BLaER1 treated with 17β-estradiol and CSF1 and Interleukin-3, amounts not matched to agents 10 nM and 100 nM (cell line): Measurements from ENCODE around the gene DHRS3.

Source experiments
- H3K27ac ChIP-seq, 11 experiments: shearing (Covaris generic); formaldehyde crosslinking; 2 replicates each; pipeline ENCODE4 v1.8.1; 2022
- H3K27me3 ChIP-seq, 11 experiments: shearing (Covaris generic); formaldehyde crosslinking; 2 replicates each; pipeline ENCODE4 v1.8.1; 2022
- H3K36me3 ChIP-seq, 11 experiments: shearing (Covaris generic); formaldehyde crosslinking; 2 replicates each; pipeline ENCODE4 v1.8.1; 2022
- H3K4me1 ChIP-seq, 10 experiments: shearing (Covaris generic); formaldehyde crosslinking; 2 replicates each; pipeline ENCODE4 v1.8.1; 2022
- H3K4me2 ChIP-seq, 11 experiments: shearing (Covaris generic); formaldehyde crosslinking; 2 replicates each; pipeline ENCODE4 v1.8.1; 2022
- H3K4me3 ChIP-seq, 10 experiments: shearing (Covaris generic); formaldehyde crosslinking; 2 replicates each; pipeline ENCODE4 v1.8.1; 2022
- H3K9ac ChIP-seq, 11 experiments: shearing (Covaris generic); formaldehyde crosslinking; 2 replicates each; pipeline ENCODE4 v1.8.1; 2022
- H3K9me3 ChIP-seq, 11 experiments: shearing (Covaris generic); formaldehyde crosslinking; replicated peaks in 1 of 11; 2 replicates each; pipeline ENCODE4 v1.8.1; 2022
- H4K20me1 ChIP-seq, 11 experiments: shearing (Covaris generic); formaldehyde crosslinking; 2 replicates each; pipeline ENCODE4 v1.8.1; 2022
- Cebpa-rat ChIP-seq, 11 experiments: shearing (Covaris generic); IDR thresholded peaks; 2 replicates each; pipeline ENCODE4 v1.8.1; 2022

DHRS3 gene

GRCh38 chr1:12585951-12586942, 31.8 kb downstream of the DHRS3 start:
- no peaks in the 10 kb centered on the region for H4K20me1 ChIP-seq
- H3K36me3 ChIP-seq: no peaks in the 10 kb centered on the region

GRCh38 chr1:12585536-12585935, 32.5 kb downstream of the DHRS3 start:
- Histone ChIP-seq H3K9me3 (no peaks in the 10 kb centered on the region), H4K20me1 (no peaks in the 10 kb centered on the region), H3K4me1 (peaks cover 0 to 11% (median 0%) of the 10 kb centered on the region in 10 experiments; a peak in 4 of 20 replicates), H3K27me3 (no peaks in the 10 kb centered on the region), H3K4me3 (no peak overlapping the region), H3K36me3 (no peaks in the 10 kb centered on the region), H3K9ac (no peak overlapping the region), H3K4me2 (no peak overlapping the region), H3K27ac (peak overlapping the region in 1 of 11 experiments; percentile 11; a peak in 1 of 22 replicates)
- no peak for TF ChIP-seq Cebpa-rat (IDR thresholded peaks at IDR 0.05)

More at GRCh38 chr1:12585951-12586942, 31.8 kb downstream of the DHRS3 start:
- TF ChIP-seq Cebpa-rat (IDR thresholded peaks at IDR 0.05): no peak
- Histone ChIP-seq H3K9me3 (no peaks in the 10 kb centered on the region), H3K4me1 (peaks cover 0 to 11% (median 2%) of the 10 kb centered on the region in 10 experiments; a peak in 7 of 20 replicates), H3K9ac (no peak overlapping the region), H3K4me3 (no peak overlapping the region), H3K27me3 (no peaks in the 10 kb centered on the region), H3K27ac (peak overlapping the region in 1 of 11 experiments; percentile 11; a peak in 1 of 22 replicates), H3K4me2 (no peak overlapping the region)

- Histone ChIP-seq H3K4me3 (no peak overlapping the region), H4K20me1 (no peaks in the 10 kb centered on the region), H3K27me3 (no peaks in the 10 kb centered on the region), H3K4me2 (no peak overlapping the region), H3K9me3 (no peaks in the 10 kb centered on the region), H3K27ac (no peak overlapping the region), H3K36me3 (no peaks in the 10 kb centered on the region), H3K4me1 (peaks cover 0 to 11% (median 0%) of the 10 kb centered on the region in 10 experiments; a peak in 5 of 20 replicates), H3K9ac (no peak overlapping the region)
- no peak for TF ChIP-seq Cebpa-rat (IDR thresholded peaks at IDR 0.05)
Measured at GRCh38 chr1:12584900-12585525, 33.0 kb downstream of the DHRS3 start.

- no peak for TF ChIP-seq Cebpa-rat (IDR thresholded peaks at IDR 0.05)
- no peak overlapping the region for H3K4me3 ChIP-seq
- H3K4me2 ChIP-seq: no peak overlapping the region
- no peaks in the 10 kb centered on the region; a peak in 1 of 22 replicates for H3K36me3 ChIP-seq
- no peaks in the 10 kb centered on the region for H3K27me3 ChIP-seq
- H4K20me1 ChIP-seq: no peaks in the 10 kb centered on the region
- H3K4me1 ChIP-seq: peaks cover 0 to 7% (median 0%) of the 10 kb centered on the region in 10 experiments; a peak in 5 of 20 replicates
- H3K27ac ChIP-seq: no peak overlapping the region
- no peak overlapping the region for H3K9ac ChIP-seq
- H3K9me3 ChIP-seq: no peaks in the 10 kb centered on the region
Measured at GRCh38 chr1:12583484-12583883, 34.5 kb downstream of the DHRS3 start.

GRCh38 chr1:12582649-12583048, 35.4 kb downstream of the DHRS3 start:
- no peak for TF ChIP-seq Cebpa-rat (IDR thresholded peaks at IDR 0.05)
- Histone ChIP-seq H3K36me3 (no peaks in the 10 kb centered on the region; a peak in 1 of 22 replicates), H3K27me3 (no peaks in the 10 kb centered on the region), H3K9me3 (no peaks in the 10 kb centered on the region), H3K4me1 (peaks cover 0 to 4% (median 0%) of the 10 kb centered on the region in 10 experiments; a peak in 1 of 20 replicates), H3K4me2 (no peak overlapping the region), H3K9ac (no peak overlapping the region), H4K20me1 (no peaks in the 10 kb centered on the region), H3K4me3 (no peak overlapping the region), H3K27ac (no peak overlapping the region)

- Histone ChIP-seq H3K9me3 (no peaks in the 10 kb centered on the region), H3K4me3 (no peak overlapping the region), H3K4me2 (no peak overlapping the region), H4K20me1 (no peaks in the 10 kb centered on the region), H3K36me3 (no peaks in the 10 kb centered on the region; a peak in 1 of 22 replicates), H3K27ac (no peak overlapping the region), H3K9ac (no peak overlapping the region), H3K27me3 (no peaks in the 10 kb centered on the region), H3K4me1 (no peaks in the 10 kb centered on the region; a peak in 1 of 20 replicates)
- TF ChIP-seq Cebpa-rat (IDR thresholded peaks at IDR 0.05): no peak
Measured at GRCh38 chr1:12581179-12581578, 36.8 kb downstream of the DHRS3 start.

- H3K27ac ChIP-seq: no peak overlapping the region
- no peaks in the 10 kb centered on the region for H3K27me3 ChIP-seq
- H3K4me3 ChIP-seq: no peak overlapping the region
- H3K36me3 ChIP-seq: no peaks in the 10 kb centered on the region; a peak in 1 of 22 replicates
- TF ChIP-seq Cebpa-rat (IDR thresholded peaks at IDR 0.05): peak in 7 of 11 experiments; percentile 19 to 81 (median 38); a peak in 10 of 22 replicates
- H3K9ac ChIP-seq: no peak overlapping the region
- H3K9me3 ChIP-seq: no peaks in the 10 kb centered on the region
- H3K4me2 ChIP-seq: no peak overlapping the region
- no peaks in the 10 kb centered on the region for H4K20me1 ChIP-seq
- H3K4me1 ChIP-seq: no peaks in the 10 kb centered on the region; a peak in 1 of 20 replicates
Measured at GRCh38 chr1:12580054-12580887, 37.7 kb downstream of the DHRS3 start.

GRCh38 chr1:12578860-12579422, 39.1 kb downstream of the DHRS3 start:
- Histone ChIP-seq H3K27me3 (no peaks in the 10 kb centered on the region), H3K4me2 (no peak overlapping the region), H4K20me1 (no peaks in the 10 kb centered on the region), H3K27ac (no peak overlapping the region), H3K4me3 (no peak overlapping the region), H3K9me3 (no peaks in the 10 kb centered on the region), H3K9ac (no peak overlapping the region), H3K36me3 (no peaks in the 10 kb centered on the region; a peak in 1 of 22 replicates), H3K4me1 (no peaks in the 10 kb centered on the region; a peak in 1 of 20 replicates)
- TF ChIP-seq Cebpa-rat (IDR thresholded peaks at IDR 0.05): no peak
